GM20431 (cell line): ENCODE data around the gene CFAP97D1.

Experiments used
- in situ Hi-C: fragments of 300-500 bp; cut with MseI, MboI; formaldehyde crosslinking; loops from one replicate; pipeline ENCODE4 v1.15.0; 2020; ENCODE audit warnings: low sequenced_read_pairs; ENCODE audit not compliant: unreplicated experiment

The CFAP97D1 gene

GRCh38 chr17:43767053-43767712 lies 13.1 kb upstream of the CFAP97D1 start:
- in situ Hi-C loops: loop anchor here (10.0 kb wide), 1 partner anchor 192 kb away; no protein-coding TSS in a partner anchor

GRCh38 chr17:43767713-43768059 lies 12.5 kb upstream of the CFAP97D1 start:
- in situ Hi-C loops: loop anchor here (10.0 kb wide), 1 partner anchor 193 kb away; no protein-coding TSS in a partner anchor

- in situ Hi-C loops: loop anchor here (10.0 kb wide), 1 partner anchor 194 kb away; no protein-coding TSS in a partner anchor
Measured at GRCh38 chr17:43768382-43768781, 11.9 kb upstream of the CFAP97D1 start.

GRCh38 chr17:43768943-43769342 lies 11.3 kb upstream of the CFAP97D1 start:
- in situ Hi-C loops: loop anchor here (10.0 kb wide), 1 partner anchor 194 kb away; no protein-coding TSS in a partner anchor

- in situ Hi-C loops: loop anchor here (10.0 kb wide), 1 partner anchor 195 kb away; no protein-coding TSS in a partner anchor
Measured at GRCh38 chr17:43769426-43769825, 10.8 kb upstream of the CFAP97D1 start.

- in situ Hi-C loops: loop anchor here (10.0 kb wide), 1 partner anchor 195 kb away; no protein-coding TSS in a partner anchor
Measured at GRCh38 chr17:43769859-43770258, 10.4 kb upstream of the CFAP97D1 start.

GRCh38 chr17:43770957-43771356 lies 9.3 kb upstream of the CFAP97D1 start:
- in situ Hi-C loops: no loop called here

GRCh38 chr17:43771463-43771862 lies 8.8 kb upstream of the CFAP97D1 start:
- in situ Hi-C loops: no loop called here

GRCh38 chr17:43772877-43773648 lies 7.2 kb upstream of the CFAP97D1 start:
- in situ Hi-C loops: no loop called here

- in situ Hi-C loops: no loop called here
Measured at GRCh38 chr17:43774304-43775250, 5.7 kb upstream of the CFAP97D1 start.

- in situ Hi-C loops: no loop called here
Measured at GRCh38 chr17:43778337-43779144, 1.7 kb upstream of the CFAP97D1 start, which contains the start of gene DUSP3. Gene DUSP3 (minus strand): TSS chr17:43778977. CDS start chr17:43778924, 53 bp downstream.

- in situ Hi-C loops: no loop called here
Measured at GRCh38 chr17:43779145-43780125, 800 bp upstream of the CFAP97D1 start.

GRCh38 chr17:43782913-43783680 lies 2.9 kb downstream of the CFAP97D1 start:
- in situ Hi-C loops: no loop called here

GRCh38 chr17:43784068-43784467 lies 3.8 kb downstream of the CFAP97D1 start:
- in situ Hi-C loops: no loop called here

- in situ Hi-C loops: no loop called here
Measured at GRCh38 chr17:43784628-43785101, 4.4 kb downstream of the CFAP97D1 start.

GRCh38 chr17:43787728-43788127 lies 7.5 kb downstream of the CFAP97D1 start:
- in situ Hi-C loops: no loop called here

GRCh38 chr17:43788540-43788939 lies 8.3 kb downstream of the CFAP97D1 start:
- in situ Hi-C loops: no loop called here
